Activated CD8-positive, alpha-beta T cell treated with anti-CD3 and anti-CD28 coated beads for 36 hours (primary cell): ENCODE measurements around the gene JMJD1C. TPM values are rescaled to one million over a fixed set of nuclear protein-coding genes. Genes with fewer than 3 reads are reported as not detected.
A peak's percentile ranks its signal among the peaks of the same experiment; 100 is the strongest.

Source experiments
- ATAC-seq: fragments of 200-7000 bp; cut with Tn5 transposase; one replicate; pipeline ENCODE4 v1.10.0; 2021; ENCODE audit warnings: mild to moderate bottlenecking, moderate library complexity
- CTCF ChIA-PET: fragments of 350-600 bp; sonication (Branson Sonifier 250); formaldehyde crosslinking; loops from one replicate; lab custom pipeline; 2021; ENCODE audit warnings: antibody characterized with exemption; lab: Charles Lee
- POLR2A ChIA-PET: fragments of 350-600 bp; sonication (Branson Sonifier 250); formaldehyde crosslinking; loops from one replicate; lab custom pipeline; 2021; ENCODE audit warnings: antibody characterized with exemption; lab: Charles Lee
- DNase-seq: peaks from one replicate; pipeline ENCODE4 v3.0.0-alpha.2; 2020
- H3K27ac Mint-ChIP-seq: one replicate; pipeline ENCODE4 v1.8.0; 2021; ENCODE audit warnings: mild to moderate bottlenecking, mixed read lengths
- H3K27me3 Mint-ChIP-seq: one replicate; pipeline ENCODE4 v1.8.0; 2021; ENCODE audit warnings: mixed read lengths
- H3K36me3 Mint-ChIP-seq: one replicate; pipeline ENCODE4 v1.8.0; 2021; ENCODE audit warnings: low read depth, mixed read lengths
- H3K4me1 Mint-ChIP-seq: one replicate; pipeline ENCODE4 v1.8.0; 2021; ENCODE audit warnings: low read depth, mixed read lengths
- H3K4me3 Mint-ChIP-seq: one replicate; pipeline ENCODE4 v1.8.0; 2021; ENCODE audit warnings: mild to moderate bottlenecking, moderate library complexity, mixed read lengths
- H3K9me3 Mint-ChIP-seq: one replicate; pipeline ENCODE4 v1.8.0; 2021; ENCODE audit warnings: mixed read lengths
- CTCF ChIP-seq: fragments of 200-600 bp; IDR thresholded peaks from one replicate; pipeline ENCODE4 v1.8.0; 2022; ENCODE audit warnings: antibody characterized with exemption, mild to moderate bottlenecking
- intact Hi-C: fragments of 100-400 bp; cut with micrococcal nuclease; formaldehyde crosslinking; loops from one replicate; pipeline ENCODE4 v1.10.0; 2022
- total RNA-seq, 2 experiments: library from RNA; stranded (reverse); gene quantifications; one replicate each; pipeline ENCODE4 v1.2.3, GENCODE V29; 2021

The JMJD1C gene
- total RNA-seq, 2 experiments from 2014 or later = 45.2 to 48.1 TPM

- ChIA-PET CTCF (interaction anchor here (0.7 to 1.6 kb wide), 5 partner anchors 9 to 94 kb away, joined by 3 to 4 read pairs (median 3); no protein-coding TSS in a partner anchor), POLR2A (interaction anchor here (1.3 to 2.1 kb wide), 4 partner anchors 37 to 363 kb away, joined by 4 to 10 read pairs (median 6); no protein-coding TSS in a partner anchor)
- TF ChIP-seq CTCF = no peak
- Mint-ChIP-seq H3K36me3 (peaks cover 10% of the 10 kb centered on the region), H3K27me3 (no peaks in the 10 kb centered on the region), H3K4me1 (peaks cover 15% of the 10 kb centered on the region), H3K4me3 (peak overlapping the region; percentile 86), H3K9me3 (no peaks in the 10 kb centered on the region), H3K27ac (peak overlapping the region; percentile 96)
- peak; percentile 34 for DNase-seq
- intact Hi-C loops = loop anchor here (2.0 to 10.0 kb wide), 5 partner anchors 51 to 365 kb away; partner anchors contain the start of gene JMJD1C
- ATAC-seq = peak; percentile 9
Measured at GRCh38 chr10:63267414-63268148, 198.2 kb downstream of the JMJD1C start.

- intact Hi-C loops = loop anchor here (5.0 to 10.0 kb wide), 3 partner anchors 92 to 366 kb away; partner anchors contain the start of gene JMJD1C
- H3K27me3 Mint-ChIP-seq = no peaks in the 10 kb centered on the region
- POLR2A ChIA-PET = interaction anchor here (1.1 to 2.1 kb wide), 2 partner anchors 255 to 364 kb away, joined by 3 to 5 read pairs; partner anchors contain the start of gene REEP3
- CTCF ChIA-PET = interaction anchor here (0.7 to 1.8 kb wide), 5 partner anchors 10 to 100 kb away, joined by 3 to 4 read pairs (median 3); no protein-coding TSS in a partner anchor
- H3K36me3 Mint-ChIP-seq = peaks cover 11% of the 10 kb centered on the region
- DNase-seq (no peak), ATAC-seq (no peak)
- peak overlapping the region; percentile 96 for H3K27ac Mint-ChIP-seq
- H3K4me1 Mint-ChIP-seq = peaks cover 22% of the 10 kb centered on the region
- TF ChIP-seq CTCF = no peak
- no peaks in the 10 kb centered on the region for H3K9me3 Mint-ChIP-seq
- H3K4me3 Mint-ChIP-seq = peak overlapping the region; percentile 86
Measured at GRCh38 chr10:63266391-63267316, 199.1 kb downstream of the JMJD1C start.

- TF ChIP-seq CTCF = no peak
- ChIA-PET CTCF (interaction anchor here (0.7 to 1.8 kb wide), 3 partner anchors 11 to 454 kb away, joined by 3 to 4 read pairs (median 3); no protein-coding TSS in a partner anchor), POLR2A (interaction anchor here (1.1 to 1.2 kb wide), 3 partner anchors 30 to 256 kb away, joined by 3 to 5 read pairs (median 4); partner anchors contain the start of gene REEP3)
- Mint-ChIP-seq H3K4me1 (peaks cover 29% of the 10 kb centered on the region), H3K9me3 (no peaks in the 10 kb centered on the region), H3K27ac (peak overlapping the region; percentile 98), H3K36me3 (peaks cover 19% of the 10 kb centered on the region), H3K27me3 (no peaks in the 10 kb centered on the region), H3K4me3 (peak overlapping the region; percentile 86)
- intact Hi-C loops = loop anchor here (5.0 to 10.0 kb wide), 3 partner anchors 91 to 367 kb away; partner anchors contain the start of gene JMJD1C
- ATAC-seq (no peak), DNase-seq (no peak)
Measured at GRCh38 chr10:63265683-63266235, 200.0 kb downstream of the JMJD1C start.

GRCh38 chr10:63265222-63265617, 200.6 kb downstream of the JMJD1C start:
- ChIA-PET POLR2A (interaction anchor here (0.7 to 1.2 kb wide), 5 partner anchors 8 to 256 kb away, joined by 3 to 5 read pairs (median 4); partner anchors contain the start of gene REEP3), CTCF (interaction anchor here (0.7 to 1.8 kb wide), 3 partner anchors 10 to 455 kb away, joined by 3 to 4 read pairs (median 3); no protein-coding TSS in a partner anchor)
- peaks cover 22% of the 10 kb centered on the region for H3K36me3 Mint-ChIP-seq
- peak overlapping the region; percentile 98 for H3K27ac Mint-ChIP-seq
- TF ChIP-seq CTCF = no peak
- DNase-seq (peak; percentile 65), ATAC-seq (peak; percentile 15)
- peak overlapping the region; percentile 86 for H3K4me3 Mint-ChIP-seq
- no peaks in the 10 kb centered on the region for H3K27me3 Mint-ChIP-seq
- peaks cover 26% of the 10 kb centered on the region for H3K4me1 Mint-ChIP-seq
- H3K9me3 Mint-ChIP-seq = no peaks in the 10 kb centered on the region
- intact Hi-C loops = loop anchor here (5.0 to 10.0 kb wide), 3 partner anchors 90 to 367 kb away; partner anchors contain the start of gene JMJD1C
